H9 (cell line): ENCODE data around the gene ARHGAP35. TPM values are rescaled to one million over a fixed set of nuclear protein-coding genes. Genes with fewer than 3 reads are reported as not detected.

ENCODE experiments used
- DNase-seq: peaks from one replicate; pipeline ENCODE4 v3.0.0-alpha.2; 2017
- H2AFZ ChIP-seq: one replicate; pipeline ENCODE4 v1.6.1; 2013; ENCODE audit warnings: mild to moderate bottlenecking, low read length, control low read depth, moderate library complexity
- H2AK5ac ChIP-seq: 2 replicates; pipeline ENCODE4 v1.6.1; 2013; ENCODE audit warnings: low read length, control low read depth, mixed read lengths; ENCODE audit not compliant: insufficient read length
- H2BK120ac ChIP-seq: one replicate; pipeline ENCODE4 v1.6.1; 2013; ENCODE audit warnings: low read depth, mild to moderate bottlenecking, low read length, control low read depth, inconsistent platforms; ENCODE audit not compliant: poor library complexity, severe bottlenecking
- H2BK12ac ChIP-seq: 2 replicates; pipeline ENCODE4 v1.6.1; 2013; ENCODE audit warnings: low read length, control low read depth, mixed read lengths, low read depth; ENCODE audit not compliant: insufficient read length
- H2BK15ac ChIP-seq: 2 replicates; pipeline ENCODE4 v1.6.1; 2013; ENCODE audit warnings: low read depth, low read length, control low read depth
- H2BK20ac ChIP-seq: one replicate; pipeline ENCODE4 v1.6.1; 2013; ENCODE audit warnings: low read depth, mild to moderate bottlenecking, low read length, control low read depth, inconsistent platforms; ENCODE audit not compliant: poor library complexity, severe bottlenecking
- H2BK5ac ChIP-seq: 2 replicates; pipeline ENCODE4 v1.6.1; 2013; ENCODE audit warnings: low read length, control low read depth, mixed read lengths; ENCODE audit not compliant: insufficient read length
- H3K14ac ChIP-seq: 2 replicates; pipeline ENCODE4 v1.6.1; 2013; ENCODE audit warnings: low read length, control low read depth; ENCODE audit not compliant: insufficient read depth
- H3K18ac ChIP-seq: 2 replicates; pipeline ENCODE4 v1.6.1; 2013; ENCODE audit warnings: low read depth, mild to moderate bottlenecking, mixed read lengths, low read length, control low read depth; ENCODE audit not compliant: insufficient read length
- H3K23ac ChIP-seq: 2 replicates; pipeline ENCODE4 v1.6.1; 2013; ENCODE audit warnings: low read length, control low read depth, mixed read lengths, low read depth; ENCODE audit not compliant: insufficient read length
- H3K23me2 ChIP-seq: 2 replicates; pipeline ENCODE4 v1.6.1; 2013; ENCODE audit warnings: low read depth, mild to moderate bottlenecking, mixed read lengths, low read length, control low read depth; ENCODE audit not compliant: insufficient read length, poor library complexity, severe bottlenecking
- H3K27ac ChIP-seq: 2 replicates; pipeline ENCODE4 v1.5.1; 2013; ENCODE audit warnings: low read length, control low read depth, mixed read lengths, low read depth; ENCODE audit not compliant: insufficient read length
- H3K27me3 ChIP-seq: 2 replicates; pipeline ENCODE4 v1.6.1; 2013; ENCODE audit warnings: low read length, control low read depth, inconsistent platforms; ENCODE audit not compliant: insufficient read depth
- H3K4ac ChIP-seq: 2 replicates; pipeline ENCODE4 v1.6.1; 2013; ENCODE audit warnings: low read depth, mild to moderate bottlenecking, control low read depth, inconsistent platforms, low read length, moderate library complexity
- H3K4me1 ChIP-seq: 2 replicates; pipeline ENCODE4 v1.6.1; 2013; ENCODE audit warnings: low read length, control low read depth, inconsistent platforms; ENCODE audit not compliant: insufficient read depth
- H3K4me2 ChIP-seq: 2 replicates; pipeline ENCODE4 v1.6.1; 2013; ENCODE audit warnings: low read length, control low read depth, mixed read lengths; ENCODE audit not compliant: insufficient read length, insufficient read depth
- H3K56ac ChIP-seq: 2 replicates; pipeline ENCODE4 v1.6.1; 2013; ENCODE audit warnings: low read depth, mild to moderate bottlenecking, mixed read lengths, low read length, control low read depth; ENCODE audit not compliant: insufficient read length
- H3K79me1 ChIP-seq: 2 replicates; pipeline ENCODE4 v1.6.1; 2013; ENCODE audit warnings: low read depth, mild to moderate bottlenecking, moderate library complexity, low read length, control low read depth, inconsistent platforms; ENCODE audit not compliant: insufficient read depth, poor library complexity, severe bottlenecking
- H3K79me2 ChIP-seq: 2 replicates; pipeline ENCODE4 v1.6.1; 2013; ENCODE audit warnings: low read length, control low read depth, inconsistent platforms; ENCODE audit not compliant: insufficient read depth
- H3K9ac ChIP-seq: 2 replicates; pipeline ENCODE4 v1.6.1; 2013; ENCODE audit warnings: low read length, control low read depth, mixed read lengths; ENCODE audit not compliant: insufficient read length; ENCODE audit errors: extremely low read depth
- H3K9me3 ChIP-seq: one replicate; pipeline ENCODE4 v1.6.1; 2013; ENCODE audit warnings: low read depth, low read length, inconsistent platforms; ENCODE audit not compliant: control insufficient read depth
- H3T11ph ChIP-seq: one replicate; pipeline ENCODE4 v1.6.1; 2013; ENCODE audit warnings: mild to moderate bottlenecking, low read length, control low read depth, inconsistent platforms
- H4K20me1 ChIP-seq: one replicate; pipeline ENCODE4 v1.6.1; 2013; ENCODE audit not compliant: control insufficient read depth, insufficient read length, insufficient read depth
- H4K5ac ChIP-seq: 2 replicates; pipeline ENCODE4 v1.6.1; 2013; ENCODE audit warnings: low read depth, mild to moderate bottlenecking, mixed read lengths, low read length, control low read depth; ENCODE audit not compliant: insufficient read length
- H4K8ac ChIP-seq: replicated peaks from 2 replicates; pipeline ENCODE4 v1.6.1; 2013; ENCODE audit warnings: low read length, control low read depth, mixed read lengths, low read depth; ENCODE audit not compliant: insufficient read length
- H4K91ac ChIP-seq: 2 replicates; pipeline ENCODE4 v1.6.1; 2013; ENCODE audit warnings: low read depth, mild to moderate bottlenecking, moderate library complexity, mixed read lengths, low read length, control low read depth; ENCODE audit not compliant: insufficient read length
- H3K27ac Mint-ChIP-seq, 3 experiments: 2 replicates in 2 of 3; 3 replicates in 1 of 3; pipeline ENCODE4 v1.8.0; 2020 to 2021; ENCODE audit warnings: mixed read lengths in 3 of 3, mild to moderate bottlenecking in 1 of 3, moderate library complexity in 1 of 3
- H3K27me3 Mint-ChIP-seq: 2 replicates; pipeline ENCODE4 v1.8.0; 2021; ENCODE audit warnings: low read depth, mild to moderate bottlenecking, moderate library complexity, mixed read lengths
- H3K36me3 Mint-ChIP-seq, 3 experiments: 2 replicates in 2 of 3; 3 replicates in 1 of 3; pipeline ENCODE4 v1.8.0; 2020 to 2021; ENCODE audit warnings: low read depth in 3 of 3, mixed read lengths in 3 of 3; ENCODE audit not compliant: insufficient read depth in 1 of 3
- H3K4me1 Mint-ChIP-seq, 2 experiments: 2 replicates each; pipeline ENCODE4 v1.8.0; 2020; ENCODE audit warnings: mixed read lengths in 2 of 2
- H3K4me3 Mint-ChIP-seq, 2 experiments: 2 replicates in 1 of 2; 3 replicates in 1 of 2; pipeline ENCODE4 v1.8.0; 2020 to 2021; ENCODE audit warnings: mild to moderate bottlenecking in 2 of 2, mixed read lengths in 2 of 2, moderate library complexity in 1 of 2
- H3K9me3 Mint-ChIP-seq, 2 experiments: 2 replicates in 1 of 2; 3 replicates in 1 of 2; pipeline ENCODE4 v1.8.0; 2020; ENCODE audit warnings: mild to moderate bottlenecking in 2 of 2, mixed read lengths in 2 of 2, moderate library complexity in 1 of 2
- WGBS: extraction: QIAGEN DNeasy Blood & Tissue Kit; methylation state at CpG from one replicate; pipeline ENCODE4 v1.1.7; 2013; ENCODE audit warnings: missing lambda C conversion rate, low lambda C conversion rate, mixed read lengths; ENCODE audit not compliant: insufficient read length; ENCODE audit errors: extremely low coverage; 5-methylcytosine and 5-hydroxymethylcytosine counted together
- total RNA-seq: library from RNA; stranded (reverse); gene quantifications from 2 replicates; pipeline ENCODE4 v1.2.1, GENCODE V29; 2021
- TF ChIP-seq, protein P1 (sequence below): fragments of 200-600 bp; sonication (generic); conservative IDR thresholded peaks from 3 replicates; pipeline ENCODE4 v1.8.0; 2021; ENCODE audit warnings: antibody characterized with exemption, mild to moderate bottlenecking

ARHGAP35 gene
- total RNA-seq, 1 experiment from 2014 or later: 49.8 TPM

DNA sequence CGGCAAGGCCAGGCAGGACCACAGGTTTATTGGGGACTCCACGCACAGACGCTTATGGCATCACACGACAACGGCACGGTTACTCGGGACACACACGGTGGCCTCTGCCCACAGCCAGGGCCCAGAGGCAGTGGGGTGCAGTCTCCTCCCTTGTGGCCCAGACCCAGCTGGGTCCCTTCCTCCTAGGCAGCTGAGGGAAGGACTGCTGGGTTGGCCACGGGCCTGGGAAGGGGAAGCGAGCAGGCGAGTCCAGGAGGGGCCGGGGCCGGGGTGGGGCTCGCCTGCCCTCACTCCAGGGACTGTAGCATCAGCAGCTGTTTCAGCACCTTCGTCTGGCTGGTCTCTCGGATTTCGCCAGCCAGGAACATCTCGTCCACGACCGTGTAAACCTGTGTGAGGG is 22.6 kb upstream of the ARHGAP35 start:
- no peak overlapping the region for H4K8ac ChIP-seq
- no peak overlapping the region for H3K14ac ChIP-seq
- H2BK12ac ChIP-seq: no peak overlapping the region
- Mint-ChIP-seq H3K4me1 (no peaks in the 10 kb centered on the region), H3K36me3 (peaks cover 18 to 46% (median 37%) of the 10 kb centered on the region in 3 experiments; a peak in 6 of 7 replicates), H3K27ac (no peak overlapping the region), H3K4me3 (no peak overlapping the region), H3K27me3 (no peaks in the 10 kb centered on the region), H3K9me3 (no peaks in the 10 kb centered on the region; a peak in 2 of 5 replicates)
- H3T11ph ChIP-seq: no peak overlapping the region
- no peak overlapping the region for H3K18ac ChIP-seq
- H3K23ac ChIP-seq: no peak overlapping the region
- H3K9ac ChIP-seq: no peak overlapping the region
- H2BK5ac ChIP-seq: no peak overlapping the region
- no peaks in the 10 kb centered on the region for H3K79me1 ChIP-seq
- H2AK5ac ChIP-seq: no peak overlapping the region
- H4K91ac ChIP-seq: no peak overlapping the region
- no peaks in the 10 kb centered on the region for H4K20me1 ChIP-seq
- no peaks in the 10 kb centered on the region for H3K27me3 ChIP-seq
- H2BK20ac ChIP-seq: no peak overlapping the region
- H3K4ac ChIP-seq: no peak overlapping the region
- no peak overlapping the region for H3K27ac ChIP-seq
- no peaks in the 10 kb centered on the region for H3K4me1 ChIP-seq
- H2AFZ ChIP-seq: no peak overlapping the region
- TF ChIP-seq, protein P1, sequence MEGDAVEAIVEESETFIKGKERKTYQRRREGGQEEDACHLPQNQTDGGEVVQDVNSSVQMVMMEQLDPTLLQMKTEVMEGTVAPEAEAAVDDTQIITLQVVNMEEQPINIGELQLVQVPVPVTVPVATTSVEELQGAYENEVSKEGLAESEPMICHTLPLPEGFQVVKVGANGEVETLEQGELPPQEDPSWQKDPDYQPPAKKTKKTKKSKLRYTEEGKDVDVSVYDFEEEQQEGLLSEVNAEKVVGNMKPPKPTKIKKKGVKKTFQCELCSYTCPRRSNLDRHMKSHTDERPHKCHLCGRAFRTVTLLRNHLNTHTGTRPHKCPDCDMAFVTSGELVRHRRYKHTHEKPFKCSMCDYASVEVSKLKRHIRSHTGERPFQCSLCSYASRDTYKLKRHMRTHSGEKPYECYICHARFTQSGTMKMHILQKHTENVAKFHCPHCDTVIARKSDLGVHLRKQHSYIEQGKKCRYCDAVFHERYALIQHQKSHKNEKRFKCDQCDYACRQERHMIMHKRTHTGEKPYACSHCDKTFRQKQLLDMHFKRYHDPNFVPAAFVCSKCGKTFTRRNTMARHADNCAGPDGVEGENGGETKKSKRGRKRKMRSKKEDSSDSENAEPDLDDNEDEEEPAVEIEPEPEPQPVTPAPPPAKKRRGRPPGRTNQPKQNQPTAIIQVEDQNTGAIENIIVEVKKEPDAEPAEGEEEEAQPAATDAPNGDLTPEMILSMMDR: no peak
- no peak overlapping the region for H2BK120ac ChIP-seq
- WGBS: no CpG with 5 or more reads among the region's 20 CpGs
- H3K4me2 ChIP-seq: no peak overlapping the region
- no peaks in the 10 kb centered on the region for H3K79me2 ChIP-seq
- H3K56ac ChIP-seq: no peak overlapping the region
- no peak overlapping the region for H2BK15ac ChIP-seq
- no peaks in the 10 kb centered on the region for H3K23me2 ChIP-seq
- H3K9me3 ChIP-seq: no peaks in the 10 kb centered on the region
- DNase-seq: no peak
- H4K5ac ChIP-seq: no peak overlapping the region
